ENCODE measurements around the gene ZMIZ1.

ZMIZ1 gene

GRCh38 chr10:79082035-79082373, 13.2 kb downstream of the ZMIZ1 start:
- DNase-seq (no peak), ATAC-seq (no peak)

GRCh38 chr10:79082631-79083596, 14.1 kb downstream of the ZMIZ1 start:
- DNase-seq = no peak
- no peak for ATAC-seq

- ATAC-seq (no peak), DNase-seq (no peak)
Measured at GRCh38 chr10:79084012-79084971, 15.5 kb downstream of the ZMIZ1 start.

- ATAC-seq (no peak), DNase-seq (no peak)
Measured at GRCh38 chr10:79084972-79085597, 16.3 kb downstream of the ZMIZ1 start.

GRCh38 chr10:79086822-79087221, 18.1 kb downstream of the ZMIZ1 start:
- DNase-seq (no peak), ATAC-seq (no peak)

GRCh38 chr10:79087721-79088120, 19.0 kb downstream of the ZMIZ1 start:
- ATAC-seq (no peak), DNase-seq (no peak)

- DNase-seq (no peak), ATAC-seq (no peak)
Measured at GRCh38 chr10:79088176-79088575, 19.4 kb downstream of the ZMIZ1 start.

- DNase-seq (no peak), ATAC-seq (no peak)
Measured at GRCh38 chr10:79088613-79089355, 20.0 kb downstream of the ZMIZ1 start.

GRCh38 chr10:79089632-79090031, 20.9 kb downstream of the ZMIZ1 start:
- DNase-seq (no peak), ATAC-seq (no peak)

- no peak for ATAC-seq
- DNase-seq = no peak
Measured at GRCh38 chr10:79090134-79090803, 21.5 kb downstream of the ZMIZ1 start.

- ATAC-seq (no peak), DNase-seq (no peak)
Measured at GRCh38 chr10:79092292-79092896, 23.6 kb downstream of the ZMIZ1 start.

GRCh38 chr10:79093658-79094411, 25.1 kb downstream of the ZMIZ1 start:
- DNase-seq (no peak), ATAC-seq (peak; percentile 28)

GRCh38 chr10:79094412-79095175, 25.8 kb downstream of the ZMIZ1 start:
- DNase-seq (no peak), ATAC-seq (no peak)

- DNase-seq = no peak
- ATAC-seq = no peak
Measured at GRCh38 chr10:79095316-79095715, 26.6 kb downstream of the ZMIZ1 start.

GRCh38 chr10:79096514-79096913, 27.7 kb downstream of the ZMIZ1 start:
- no peak for ATAC-seq
- no peak for DNase-seq

GRCh38 chr10:79097021-79097872, 28.5 kb downstream of the ZMIZ1 start:
- DNase-seq = no peak
- ATAC-seq = no peak

- no peak for DNase-seq
- no peak for ATAC-seq
Measured at GRCh38 chr10:79098061-79098460, 29.3 kb downstream of the ZMIZ1 start.

- ATAC-seq (no peak), DNase-seq (no peak)
Measured at GRCh38 chr10:79098596-79099015, 29.8 kb downstream of the ZMIZ1 start.
